8988T (cell line): ENCODE results near the gene PAX7.
"Not testable (repeated sequence)": the region's sequence is repeated elsewhere in the genome, so short reads cannot be mapped to it uniquely, and the experiment has no call there.

Experiments
- DNase-seq: peaks from one replicate; pipeline ENCODE4 v3.0.0; 2011

The PAX7 gene

GRCh38 chr1:18630511-18631495 lies at the start of gene PAX7:
Gene PAX7, plus strand, starts transcription at chr1:18630846. Its CDS starts 758 bp downstream, at chr1:18631604.
- no peak for DNase-seq

- peak; percentile 50 for DNase-seq
Measured at GRCh38 chr1:18581420-18581880, 49.2 kb upstream of the PAX7 start.

- DNase-seq, result no peak
Measured at GRCh38 chr1:18582890-18583289, 47.8 kb upstream of the PAX7 start.

DNA sequence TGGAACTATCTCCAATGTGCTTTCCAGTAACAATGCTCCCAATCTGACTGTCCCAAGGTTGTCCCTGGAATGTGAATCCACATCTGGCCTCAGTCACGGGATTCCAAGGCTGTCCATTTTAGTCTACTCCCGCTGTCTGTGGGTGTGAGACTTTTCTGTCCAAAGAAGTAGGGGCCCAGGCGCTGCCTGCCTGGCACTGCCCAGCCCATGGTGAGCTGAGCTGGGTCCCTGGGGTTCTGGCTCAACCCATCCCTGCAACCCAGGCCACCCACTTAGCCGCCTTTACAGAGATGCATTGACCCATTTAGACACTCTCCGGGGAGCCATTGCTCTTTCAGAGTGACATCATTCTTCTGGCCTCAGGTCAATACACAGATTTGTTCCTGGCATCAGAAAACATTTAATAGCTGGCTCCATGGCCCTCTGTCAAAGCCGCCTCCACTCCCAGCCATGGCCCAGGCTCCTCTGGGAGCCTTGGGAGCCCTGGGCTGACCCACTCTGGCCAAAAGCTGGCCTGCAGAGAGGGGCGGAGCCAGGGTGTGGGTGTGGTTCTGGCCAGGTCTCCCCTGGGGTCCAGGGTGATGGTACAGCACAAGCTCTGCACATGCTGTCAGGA lies 47.2 kb upstream of the PAX7 start:
- no peak for DNase-seq

- not testable (repeated sequence) for DNase-seq
Measured at GRCh38 chr1:18586016-18586415, 44.6 kb upstream of the PAX7 start.

DNA sequence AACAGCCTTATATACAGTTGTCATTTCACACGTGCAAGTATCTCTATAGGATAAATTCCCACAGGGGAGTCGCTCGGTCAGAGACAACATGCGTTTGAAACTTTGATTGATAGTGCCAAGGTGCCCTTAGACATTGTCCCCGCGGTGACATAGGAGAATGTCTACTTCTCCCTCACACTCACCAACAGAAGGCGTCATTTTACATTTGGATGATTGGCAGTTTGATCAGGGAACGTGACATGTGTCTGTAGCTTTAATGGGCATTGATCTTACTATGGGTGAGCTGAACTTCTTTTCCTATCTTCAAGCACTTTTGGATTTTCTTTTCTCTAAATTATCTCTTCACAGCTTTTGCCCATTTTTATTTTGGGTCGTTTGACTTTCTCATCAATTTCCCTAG lies 42.6 kb upstream of the PAX7 start:
- no peak for DNase-seq

- no peak for DNase-seq
Measured at GRCh38 chr1:18592368-18592767, 38.3 kb upstream of the PAX7 start.

DNA sequence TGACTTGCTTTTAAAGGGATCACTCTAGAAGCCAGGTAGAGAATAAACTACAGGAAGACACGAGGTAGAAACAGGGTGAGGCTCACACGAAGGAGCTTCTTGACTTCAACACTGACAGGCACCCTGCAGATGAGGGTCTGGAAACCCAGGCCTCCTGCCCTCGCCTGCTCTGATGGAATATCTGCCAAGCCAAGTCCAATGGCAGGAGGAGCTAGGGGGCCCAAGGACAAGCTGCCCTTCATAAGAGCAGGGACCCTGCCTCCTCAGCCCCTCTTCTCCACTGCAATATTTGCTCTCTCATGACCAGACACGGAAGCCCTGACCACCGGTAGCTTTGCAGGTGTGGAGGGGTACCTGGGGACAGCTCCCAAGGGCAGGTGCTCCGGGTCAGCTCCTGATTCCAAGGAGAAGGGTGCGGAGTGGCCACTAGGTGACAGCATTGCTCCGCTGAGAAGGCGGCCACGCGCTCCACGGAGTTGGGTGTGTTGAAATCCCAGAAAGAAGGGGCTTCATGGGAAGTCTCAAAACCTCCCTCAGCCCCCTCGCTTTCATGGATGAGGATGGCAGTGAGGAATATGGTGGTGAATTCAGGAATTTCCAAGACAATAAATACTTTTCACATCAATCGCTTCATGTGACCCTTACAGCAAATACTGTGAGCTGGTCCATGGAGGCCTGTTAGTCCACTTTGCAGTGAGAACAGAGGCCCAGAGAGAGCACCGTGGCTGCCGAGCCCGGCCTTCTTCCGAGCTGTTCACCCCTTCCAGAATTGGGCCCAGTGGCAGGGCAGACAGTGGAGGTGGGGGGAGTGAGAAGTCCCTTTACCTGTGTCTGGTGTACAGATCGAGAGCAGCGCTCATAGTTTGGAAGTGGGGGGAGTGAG lies 33.2 kb upstream of the PAX7 start:
- DNase-seq, result no peak

DNA sequence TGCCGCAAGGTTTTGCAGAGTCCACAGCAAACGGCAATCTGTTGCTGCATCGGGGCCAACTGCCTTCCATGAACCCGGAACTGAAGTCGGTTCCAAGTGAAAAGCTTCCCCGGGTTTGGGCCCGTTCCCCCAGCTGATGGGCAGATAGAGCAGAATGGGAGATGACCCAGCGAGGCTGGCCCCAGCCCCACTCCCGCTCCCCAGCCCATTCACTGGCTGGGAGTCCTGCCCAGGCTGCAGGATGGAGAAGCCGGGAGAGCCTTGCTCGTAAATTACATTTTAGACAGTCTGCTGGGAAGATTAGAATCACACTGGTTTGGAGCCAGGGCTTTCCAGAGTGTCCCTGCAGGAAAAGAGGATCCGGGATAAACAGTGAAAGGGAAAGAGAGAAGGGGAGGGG lies 31.6 kb upstream of the PAX7 start:
- DNase-seq, result no peak

DNA sequence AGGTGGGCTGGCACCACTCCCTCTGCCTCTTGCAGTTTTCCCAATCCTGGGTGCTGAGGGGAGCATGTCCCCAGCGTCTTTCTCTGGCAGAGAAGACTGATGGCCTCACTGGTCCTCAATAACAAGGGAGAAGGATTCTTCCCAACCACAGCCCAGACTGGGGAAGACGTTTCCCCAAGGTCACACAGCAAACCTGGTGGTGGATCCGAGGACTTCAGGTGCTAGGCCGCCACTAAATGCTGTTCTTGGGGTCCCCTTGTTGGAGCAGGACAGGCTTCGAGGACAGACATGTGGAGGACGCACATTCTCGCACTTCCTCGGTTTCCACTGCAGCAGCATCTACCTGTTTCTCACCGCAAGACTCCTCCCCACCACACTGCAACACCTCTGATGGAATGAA lies 30.9 kb upstream of the PAX7 start:
- DNase-seq, result no peak

- DNase-seq, result no peak
Measured at GRCh38 chr1:18602533-18603211, 28.0 kb upstream of the PAX7 start.

DNA sequence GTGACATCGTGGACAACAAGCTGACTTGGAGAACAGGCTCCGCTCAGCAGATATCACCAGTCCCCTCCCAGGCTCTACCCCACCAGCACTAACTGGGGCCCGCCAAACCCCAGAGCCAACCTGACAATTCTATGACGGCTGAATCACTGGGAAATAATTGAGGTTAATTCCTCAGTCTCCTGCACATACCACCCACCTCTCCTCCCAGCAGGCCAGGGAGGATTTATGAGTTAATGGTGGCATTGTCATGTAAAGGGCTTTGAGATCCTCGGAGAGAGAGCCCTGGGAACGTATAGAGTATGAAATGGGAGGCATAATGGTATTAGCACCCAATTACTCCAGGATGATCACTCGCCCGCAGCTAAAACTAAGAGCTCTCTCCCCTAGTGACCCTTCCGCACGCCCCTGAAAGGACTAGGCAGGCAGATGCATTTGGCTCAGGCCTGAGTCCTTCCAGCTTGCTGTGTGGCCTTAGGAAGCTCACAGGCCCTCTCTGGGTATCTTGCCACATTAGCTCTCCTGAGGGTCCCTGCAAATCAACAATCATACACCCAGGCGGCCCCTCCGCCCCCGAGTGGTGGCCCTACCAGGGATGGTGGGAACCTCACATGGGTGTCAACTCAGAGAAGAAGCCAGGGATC lies 27.3 kb upstream of the PAX7 start:
- DNase-seq, result no peak

GRCh38 chr1:18606443-18607288 lies 24.0 kb upstream of the PAX7 start:
- DNase-seq, result no peak

DNA sequence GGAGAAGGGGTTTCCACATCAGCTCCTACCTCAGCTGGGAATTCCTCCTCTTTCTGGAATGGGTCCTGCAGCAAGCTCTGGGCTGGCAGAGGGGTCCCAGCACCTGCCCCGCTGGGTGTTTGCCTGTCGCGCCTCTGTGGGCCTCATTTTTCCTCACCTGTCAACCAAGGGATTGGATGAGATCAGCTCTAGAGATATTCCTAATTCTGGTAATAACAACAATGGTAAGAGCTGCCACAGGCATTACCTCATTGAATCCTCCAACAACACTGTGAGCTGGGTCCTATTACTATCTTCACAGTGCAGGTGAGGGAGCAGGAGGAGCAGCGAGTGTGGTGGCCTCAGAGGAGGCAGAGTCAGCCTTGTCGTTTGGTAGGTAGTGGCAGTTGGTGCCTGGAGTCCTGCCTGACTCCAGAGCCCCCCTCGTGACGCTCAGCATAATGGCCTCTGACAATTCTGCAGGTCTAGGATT lies 23.3 kb upstream of the PAX7 start:
- no peak for DNase-seq

DNA sequence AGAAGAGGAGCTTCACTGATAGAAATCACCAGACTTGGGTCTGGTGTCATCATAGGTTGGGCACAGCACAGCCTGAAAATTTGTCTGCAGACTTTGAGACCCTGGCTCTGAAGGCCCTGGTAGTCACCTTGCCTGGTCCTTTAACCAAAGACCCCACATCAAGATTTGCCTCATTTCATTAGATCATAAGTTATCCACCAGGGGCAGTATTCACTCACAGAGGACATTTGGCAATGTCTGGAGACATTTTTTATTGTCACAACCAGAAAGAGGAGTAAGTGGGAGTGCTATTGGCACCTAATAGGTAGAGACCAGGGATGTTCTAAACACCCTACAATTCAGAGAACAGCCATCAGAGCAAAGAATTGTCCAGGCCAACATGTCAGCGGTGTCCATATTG lies 22.1 kb upstream of the PAX7 start:
- DNase-seq, result no peak

DNA sequence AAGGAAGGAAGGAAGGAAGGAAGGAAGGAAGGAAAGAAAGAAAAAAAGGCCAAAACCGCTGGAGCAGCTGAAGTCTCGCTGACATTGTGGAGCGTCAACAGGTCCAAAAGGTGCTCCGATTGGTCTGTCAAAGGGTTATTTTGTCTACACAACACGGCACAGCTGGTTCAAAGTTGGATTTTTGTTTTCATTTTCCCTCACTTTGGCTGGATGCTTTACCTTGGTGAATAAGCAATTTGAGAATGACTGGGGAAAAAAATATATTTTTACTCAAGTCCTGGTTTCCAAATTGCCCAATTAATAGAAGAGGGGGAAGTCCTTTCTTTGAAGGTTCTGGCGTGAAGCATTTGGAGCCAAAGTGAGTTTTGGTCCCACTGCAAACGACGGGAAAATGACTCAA lies 19.3 kb upstream of the PAX7 start:
- no peak for DNase-seq

GRCh38 chr1:18612073-18612472 lies 18.6 kb upstream of the PAX7 start:
- DNase-seq, result no peak

DNA sequence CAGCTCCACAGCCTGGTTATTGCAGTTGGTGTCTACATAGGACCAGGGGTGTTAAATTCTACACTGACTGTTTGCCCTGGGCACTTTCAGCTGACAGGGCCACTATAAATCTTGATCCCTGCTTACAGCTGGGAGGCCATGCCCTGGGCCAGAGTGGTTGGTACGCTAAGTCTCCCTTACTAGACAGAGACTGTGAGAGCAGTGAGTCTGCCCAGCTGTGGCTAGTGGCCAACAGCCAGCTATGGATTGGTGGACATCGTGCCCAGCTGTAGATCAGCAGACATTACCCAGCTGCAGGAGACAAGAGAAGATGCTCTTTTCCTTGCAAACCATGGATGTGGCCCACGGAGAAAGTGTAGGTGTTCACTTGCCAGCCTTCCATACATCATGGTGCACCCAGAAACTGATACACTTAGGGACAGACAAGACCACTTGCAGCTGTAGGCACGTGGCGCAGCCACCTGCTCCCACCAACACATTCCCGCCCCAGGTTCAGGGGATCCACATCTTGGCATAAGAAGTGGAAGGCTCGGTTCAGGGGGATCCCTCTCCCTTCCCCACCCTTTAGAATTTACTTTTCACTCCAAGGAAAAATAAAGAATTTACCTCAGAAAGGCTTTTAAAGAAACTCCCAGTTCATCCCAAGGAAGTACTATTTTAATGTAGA lies 16.4 kb upstream of the PAX7 start:
- no peak for DNase-seq

DNA sequence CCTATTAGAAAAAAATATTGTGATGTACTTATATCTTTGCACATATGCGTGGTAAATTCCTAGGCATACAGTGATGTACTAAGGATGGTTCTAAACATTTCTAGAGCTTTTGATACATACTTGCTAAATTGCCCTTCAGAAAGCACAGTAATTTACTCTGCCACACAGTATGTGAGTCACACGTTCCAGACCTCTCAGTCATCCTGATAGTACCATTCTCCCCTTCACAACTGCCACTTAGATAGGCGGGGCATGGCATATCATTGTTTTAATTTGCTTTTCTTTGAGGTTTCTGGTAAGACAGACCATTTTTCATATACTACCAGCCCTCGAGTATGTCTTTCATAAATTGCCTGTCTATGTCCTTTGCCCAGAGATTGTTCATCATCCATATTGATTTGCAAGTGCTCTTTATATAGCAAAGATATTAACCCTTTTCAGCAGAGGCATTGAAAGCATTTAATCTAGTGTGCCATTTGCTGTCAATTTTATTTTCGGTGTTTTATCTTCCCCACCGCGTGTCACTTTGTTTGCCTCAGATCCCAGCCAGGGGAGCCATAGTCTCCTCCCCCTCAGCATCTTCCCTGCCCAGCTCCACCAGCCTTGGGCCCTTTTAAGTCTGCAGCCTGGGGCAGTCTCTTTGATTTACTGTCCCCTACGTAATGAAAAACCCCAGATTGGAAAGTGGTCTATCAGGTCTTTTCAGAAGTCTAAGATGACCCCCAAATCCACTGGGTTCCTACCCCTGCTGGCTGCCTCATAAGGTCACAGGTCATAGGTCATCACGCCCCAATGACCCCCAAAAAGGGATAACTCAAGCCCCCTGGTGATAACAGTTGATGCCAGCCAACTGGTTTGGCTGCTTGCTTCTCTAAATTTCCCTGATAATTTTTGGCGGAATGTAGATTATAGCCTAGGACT lies 11.8 kb upstream of the PAX7 start:
- no peak for DNase-seq
